ENCODE measurements around the gene PLCG2.
"Not testable (repeated sequence)": the region's sequence is repeated elsewhere in the genome, so short reads cannot be mapped to it uniquely, and the experiment has no call there.

PLCG2 gene

DNA sequence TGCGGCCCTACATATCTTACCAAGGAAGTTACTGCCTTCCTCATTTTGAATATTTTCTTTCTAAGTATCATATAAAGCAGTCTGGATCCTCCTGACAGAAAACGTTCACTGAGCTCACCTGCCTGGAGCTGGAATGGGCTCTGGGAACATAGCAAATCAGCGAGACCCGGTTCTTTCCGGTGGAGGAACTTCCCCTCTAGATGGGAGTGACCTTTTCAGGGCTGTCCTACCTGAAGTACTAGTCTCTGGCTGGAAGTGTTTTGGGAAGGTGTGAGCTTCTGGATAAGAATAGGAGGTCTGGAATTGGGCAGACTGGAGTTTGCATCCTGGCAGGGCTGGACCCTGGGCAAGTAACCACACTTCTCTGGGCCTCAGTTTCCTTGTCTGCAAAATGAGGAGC is 152.8 kb downstream of the PLCG2 start:
- no peak overlapping the region for H3K27ac ChIP-seq (ENCODE audit: low read length)
- no peaks in the 10 kb centered on the region for H3K27me3 ChIP-seq (ENCODE audit: insufficient read depth, low read length, poor library complexity)
- H3K4me2 ChIP-seq (ENCODE audit: insufficient read depth, low read length): no peak overlapping the region
- no peaks in the 10 kb centered on the region for H3K36me3 ChIP-seq (ENCODE audit: insufficient read depth, low read length)
- H3K79me2 ChIP-seq (ENCODE audit: insufficient read depth, low read length): no peaks in the 10 kb centered on the region
- no peaks in the 10 kb centered on the region for H3K4me1 ChIP-seq (ENCODE audit: insufficient read depth, low read length)
- H4K20me1 ChIP-seq (ENCODE audit: insufficient read depth, low read length): no peaks in the 10 kb centered on the region
- no peak for DNase-seq
- H3K9ac ChIP-seq (ENCODE audit: low read depth, low read length): no peak overlapping the region
- no peaks in the 10 kb centered on the region for H3K9me3 ChIP-seq (ENCODE audit: insufficient read depth, low read length, severe bottlenecking)
- H3K4me3 ChIP-seq (ENCODE audit: low read depth in 1 of 2, low read length in 2 of 2): no peak overlapping the region
- ATAC-seq (ENCODE audit: insufficient read depth, low read depth): no peak
- TF ChIP-seq EZH2 (IDR thresholded peaks at IDR 0.05; ENCODE audit: borderline replicate concordance, low read depth, low read length, severe bottlenecking) (no peak), CTCF (IDR thresholded peaks at IDR 0.05; ENCODE audit: borderline replicate concordance, extremely low read depth, low read length, poor library complexity, severe bottlenecking) (no peak)
- H2AFZ ChIP-seq (ENCODE audit: low read depth, low read length): no peak overlapping the region

GRCh38 chr16:81932668-81933067 is 153.6 kb downstream of the PLCG2 start:
- no peaks in the 10 kb centered on the region for H3K79me2 ChIP-seq (ENCODE audit: insufficient read depth, low read length)
- H4K20me1 ChIP-seq (ENCODE audit: insufficient read depth, low read length): no peaks in the 10 kb centered on the region
- H3K4me1 ChIP-seq (ENCODE audit: insufficient read depth, low read length): no peaks in the 10 kb centered on the region
- H3K9me3 ChIP-seq (ENCODE audit: insufficient read depth, low read length, severe bottlenecking): no peaks in the 10 kb centered on the region
- H3K4me3 ChIP-seq (ENCODE audit: low read depth in 1 of 2, low read length in 2 of 2): no peak overlapping the region
- no peak for ATAC-seq (ENCODE audit: insufficient read depth, low read depth)
- no peaks in the 10 kb centered on the region for H3K36me3 ChIP-seq (ENCODE audit: insufficient read depth, low read length)
- peaks cover 2% of the 10 kb centered on the region for H3K27me3 ChIP-seq (ENCODE audit: insufficient read depth, low read length, poor library complexity)
- H3K9ac ChIP-seq (ENCODE audit: low read depth, low read length): no peak overlapping the region
- H3K4me2 ChIP-seq (ENCODE audit: insufficient read depth, low read length): no peak overlapping the region
- H3K27ac ChIP-seq (ENCODE audit: low read length): no peak overlapping the region
- H2AFZ ChIP-seq (ENCODE audit: low read depth, low read length): no peak overlapping the region
- DNase-seq: no peak
- no peak for TF ChIP-seq EZH2 (IDR thresholded peaks at IDR 0.05; ENCODE audit: borderline replicate concordance, low read depth, low read length, severe bottlenecking)
- no peak for TF ChIP-seq CTCF (IDR thresholded peaks at IDR 0.05; ENCODE audit: borderline replicate concordance, extremely low read depth, low read length, poor library complexity, severe bottlenecking)

- Histone ChIP-seq H3K4me1 (ENCODE audit: insufficient read depth, low read length) (no peaks in the 10 kb centered on the region), H3K27me3 (ENCODE audit: insufficient read depth, low read length, poor library complexity) (peaks cover 4% of the 10 kb centered on the region), H3K4me2 (ENCODE audit: insufficient read depth, low read length) (no peak overlapping the region), H3K9ac (ENCODE audit: low read depth, low read length) (no peak overlapping the region), H3K36me3 (ENCODE audit: insufficient read depth, low read length) (no peaks in the 10 kb centered on the region), H3K4me3 (ENCODE audit: low read depth in 1 of 2, low read length in 2 of 2) (no peak overlapping the region), H3K79me2 (ENCODE audit: insufficient read depth, low read length) (no peaks in the 10 kb centered on the region), H3K27ac (ENCODE audit: low read length) (no peak overlapping the region), H3K9me3 (ENCODE audit: insufficient read depth, low read length, severe bottlenecking) (no peaks in the 10 kb centered on the region), H2AFZ (ENCODE audit: low read depth, low read length) (no peak overlapping the region), H4K20me1 (ENCODE audit: insufficient read depth, low read length) (no peaks in the 10 kb centered on the region)
- no peak for TF ChIP-seq EZH2 (IDR thresholded peaks at IDR 0.05; ENCODE audit: borderline replicate concordance, low read depth, low read length, severe bottlenecking)
- TF ChIP-seq CTCF (IDR thresholded peaks at IDR 0.05; ENCODE audit: borderline replicate concordance, extremely low read depth, low read length, poor library complexity, severe bottlenecking): no peak
- DNase-seq (no peak), ATAC-seq (ENCODE audit: insufficient read depth, low read depth) (no peak)
Measured at GRCh38 chr16:81933361-81933760, 154.3 kb downstream of the PLCG2 start.

DNA sequence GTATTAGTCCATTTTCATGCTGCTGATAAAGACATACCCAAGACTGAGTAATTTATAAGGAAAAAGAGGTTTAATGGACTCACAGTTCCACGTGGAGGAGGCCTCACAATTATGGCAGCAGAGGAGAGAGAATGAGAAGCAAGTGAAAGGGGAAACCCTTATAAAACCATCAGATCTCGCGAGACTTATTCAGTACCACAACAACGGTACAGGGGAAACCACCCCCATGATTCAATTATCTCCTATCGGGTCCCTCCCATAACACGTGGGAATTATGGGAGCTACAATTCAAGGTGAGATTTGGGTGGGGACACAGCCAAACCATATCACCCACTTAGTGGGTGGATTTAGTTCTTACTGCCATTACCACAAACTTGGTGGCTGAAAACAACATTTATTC is 155.6 kb downstream of the PLCG2 start:
- H3K27me3 ChIP-seq (ENCODE audit: insufficient read depth, low read length, poor library complexity); H3K36me3 ChIP-seq (ENCODE audit: insufficient read depth, low read length); H4K20me1 ChIP-seq (ENCODE audit: insufficient read depth, low read length); H3K79me2 ChIP-seq (ENCODE audit: insufficient read depth, low read length); H3K27ac ChIP-seq (ENCODE audit: low read length); H3K4me3 ChIP-seq (ENCODE audit: low read depth in 1 of 2, low read length in 2 of 2); H3K9ac ChIP-seq (ENCODE audit: low read depth, low read length); H3K4me1 ChIP-seq (ENCODE audit: insufficient read depth, low read length); DNase-seq; H3K9me3 ChIP-seq (ENCODE audit: insufficient read depth, low read length, severe bottlenecking); H3K4me2 ChIP-seq (ENCODE audit: insufficient read depth, low read length); H2AFZ ChIP-seq (ENCODE audit: low read depth, low read length); ATAC-seq (ENCODE audit: insufficient read depth, low read depth): not testable (repeated sequence)

Data from DND-41 (cell line).